GM19035 (cell line): ENCODE data around the gene NAP1L4.

Experiments used
- ATAC-seq: cut with Tn5 transposase; IDR thresholded peaks from one replicate; pipeline ENCODE4 v1.9.1; 2021; ENCODE audit not compliant: unreplicated experiment

Gene NAP1L4

GRCh38 chr11:3010521-3011275, 18.6 kb upstream of the NAP1L4 start:
- no peak for ATAC-seq

GRCh38 chr11:3010004-3010403, 17.9 kb upstream of the NAP1L4 start:
- no peak for ATAC-seq

DNA sequence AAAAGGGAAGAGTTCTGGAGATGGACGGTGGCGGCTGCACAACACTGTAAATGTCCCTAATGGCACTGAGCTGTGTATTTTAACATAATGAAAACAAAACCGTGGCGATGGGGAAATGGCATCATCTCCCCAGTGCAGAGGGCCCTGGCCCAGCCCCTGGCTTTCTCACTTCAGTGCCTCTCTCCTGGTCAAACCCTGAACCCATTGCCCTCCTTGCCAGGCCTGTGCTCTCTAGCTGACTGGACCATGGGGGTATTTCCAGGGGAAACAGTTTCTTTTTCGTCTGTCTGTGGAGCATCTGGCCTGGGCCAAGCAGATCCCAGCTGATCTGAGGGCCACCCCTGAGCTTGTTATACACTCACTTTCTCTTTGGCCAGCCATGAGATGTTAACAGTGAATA, 17.4 kb upstream of the NAP1L4 start:
- no peak for ATAC-seq

- no peak for ATAC-seq
Measured at GRCh38 chr11:3008746-3009336, 16.7 kb upstream of the NAP1L4 start.

DNA sequence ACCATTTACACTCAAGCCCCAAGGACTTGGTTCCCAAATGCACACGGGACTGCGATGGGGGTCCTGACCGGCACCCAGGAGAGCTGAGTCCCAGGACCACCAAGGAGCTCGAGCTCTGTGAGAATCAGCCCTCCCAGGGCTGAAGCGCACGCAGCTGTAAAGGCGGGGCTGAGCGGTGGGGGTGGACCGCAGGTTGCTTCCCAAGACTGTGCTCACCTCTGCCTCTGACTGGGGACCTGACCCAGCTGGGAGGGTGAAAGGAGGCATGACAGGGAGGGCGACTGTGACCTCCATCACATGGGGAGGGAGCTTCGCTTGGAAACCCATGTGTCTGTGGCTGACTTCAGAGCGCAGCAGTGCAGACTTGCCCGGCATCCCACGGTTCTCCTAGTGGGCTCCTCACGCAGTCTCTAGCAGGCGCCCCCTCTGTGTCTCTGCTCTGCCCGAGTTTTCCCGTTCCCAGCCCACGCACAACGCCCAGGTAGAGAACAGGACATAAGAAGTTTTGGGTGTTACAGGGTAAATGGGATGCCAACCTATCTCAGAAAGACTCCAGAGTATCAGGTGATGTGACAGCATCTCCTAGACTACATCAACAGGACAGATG, 15.4 kb upstream of the NAP1L4 start:
- ATAC-seq = no peak

DNA sequence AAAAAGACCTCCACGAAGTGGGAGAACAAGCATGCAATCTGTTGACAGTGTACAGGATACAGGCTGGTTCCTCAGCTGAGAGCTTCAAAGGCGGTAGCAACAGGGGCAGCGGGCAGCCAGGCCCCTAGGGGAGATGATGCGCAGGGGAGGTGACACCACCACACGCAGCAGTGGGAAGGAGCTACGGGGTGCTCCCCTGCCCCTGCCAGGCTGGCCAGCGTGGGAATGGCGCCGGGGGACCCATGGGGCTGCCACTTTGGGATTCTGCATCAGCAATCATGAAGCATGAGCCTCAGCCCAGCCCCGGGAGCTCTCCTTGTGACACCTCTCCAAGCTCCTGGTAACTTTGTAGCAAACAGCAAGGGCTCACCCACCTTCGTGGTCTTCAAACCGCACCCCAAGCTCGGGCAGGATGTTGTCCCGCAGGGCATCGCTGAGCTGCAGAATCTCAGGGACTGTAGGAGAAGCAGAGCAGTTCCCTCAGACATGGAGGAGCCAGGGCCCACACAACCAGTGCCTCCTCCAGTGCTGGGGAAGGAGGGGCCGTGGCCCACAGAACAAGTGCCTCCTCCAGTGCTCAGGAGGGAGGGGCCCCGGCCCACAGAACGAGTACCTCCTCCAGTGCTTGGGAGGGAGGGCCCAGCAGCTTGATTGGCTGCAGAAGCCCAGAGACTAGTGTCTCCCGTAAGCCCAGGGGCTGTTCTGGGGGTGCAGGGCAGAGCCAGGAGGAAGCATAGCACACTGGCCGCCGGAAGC, 14.6 kb upstream of the NAP1L4 start:
- no peak for ATAC-seq

DNA sequence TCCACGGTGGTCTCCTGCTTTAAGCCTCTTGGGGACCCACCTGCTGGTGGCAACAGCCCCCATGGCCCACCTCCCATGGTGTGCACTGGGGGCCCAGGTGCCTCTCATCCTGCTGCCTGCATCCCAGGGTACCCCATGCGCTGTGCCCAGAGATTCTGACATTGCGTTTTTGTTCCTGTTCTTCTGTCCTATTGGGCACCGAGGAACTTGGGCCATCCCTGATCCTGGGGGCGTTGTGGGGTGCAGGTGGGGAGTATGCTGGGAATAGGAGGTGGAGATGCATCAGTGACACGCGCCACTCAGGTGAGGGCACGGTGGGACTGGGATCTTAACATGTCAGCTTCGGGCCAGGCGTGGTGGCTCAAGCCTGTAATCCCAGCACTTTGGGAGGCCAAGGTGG, 12.4 kb upstream of the NAP1L4 start:
- no peak for ATAC-seq

DNA sequence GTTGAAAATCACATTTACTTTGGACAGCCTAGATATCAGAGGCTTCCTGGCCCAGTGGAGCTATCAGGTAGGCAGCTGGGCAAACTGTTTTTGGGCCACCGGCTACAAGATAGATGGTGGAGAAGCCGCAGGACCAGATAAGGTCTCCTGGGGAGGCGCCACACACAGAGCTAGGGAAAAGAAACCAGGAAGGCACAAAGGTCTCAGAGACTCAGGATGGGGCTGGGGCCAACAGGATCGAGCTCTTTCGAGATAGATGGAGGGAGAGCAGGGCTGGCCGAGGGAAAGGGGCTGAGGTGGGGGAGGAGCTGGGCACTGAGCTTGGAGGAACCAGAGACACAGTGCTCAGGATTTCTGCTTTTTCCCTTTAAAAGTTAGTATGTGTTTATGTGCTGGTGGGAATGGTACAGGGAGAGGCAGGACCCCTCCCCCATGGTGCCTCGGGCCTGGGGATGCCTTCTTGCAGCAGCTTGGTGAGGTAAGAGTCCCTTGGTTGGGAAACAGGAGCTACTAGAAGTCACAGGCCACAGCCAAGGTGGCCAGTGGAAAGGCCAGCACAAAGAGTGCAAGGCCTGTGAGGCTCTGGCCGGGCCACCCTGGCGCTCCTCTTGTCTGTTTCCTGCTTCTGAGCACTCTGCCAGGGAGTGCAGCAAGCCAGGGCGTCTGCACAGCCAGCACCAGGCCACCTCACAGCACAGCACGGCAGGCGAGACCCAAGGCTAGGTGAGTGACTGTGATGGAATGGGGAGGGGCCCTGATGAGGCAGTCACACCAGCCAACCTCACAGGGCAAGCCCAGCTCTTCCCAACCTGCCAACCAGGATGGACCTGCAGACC, 11.5 kb upstream of the NAP1L4 start:
- no peak for ATAC-seq

- ATAC-seq = no peak
Measured at GRCh38 chr11:3002871-3003270, 10.7 kb upstream of the NAP1L4 start.

GRCh38 chr11:3002351-3002861, 10.3 kb upstream of the NAP1L4 start:
- no peak for ATAC-seq

DNA sequence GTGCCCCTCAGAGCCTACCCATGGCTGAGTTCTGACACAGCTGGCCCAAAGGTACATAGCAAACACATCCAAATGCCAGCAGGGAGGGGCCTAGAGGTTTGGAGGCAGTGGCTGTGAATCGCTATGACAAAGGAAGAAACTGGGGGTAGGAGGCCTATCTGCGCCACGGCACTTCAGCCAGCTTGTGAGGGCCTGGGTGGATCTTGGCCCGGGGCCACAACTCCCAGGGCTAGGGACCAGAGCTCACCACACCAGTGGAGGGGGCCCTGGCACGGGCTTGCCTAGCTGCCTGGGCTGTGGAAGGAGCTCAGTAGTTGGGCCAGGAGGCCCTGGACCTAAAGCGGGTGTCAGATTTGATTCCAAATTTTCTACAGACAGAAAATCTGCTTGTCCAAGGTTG, 9.4 kb upstream of the NAP1L4 start:
- ATAC-seq = no peak

- no peak for ATAC-seq
Measured at GRCh38 chr11:3000032-3000961, 8.2 kb upstream of the NAP1L4 start.

DNA sequence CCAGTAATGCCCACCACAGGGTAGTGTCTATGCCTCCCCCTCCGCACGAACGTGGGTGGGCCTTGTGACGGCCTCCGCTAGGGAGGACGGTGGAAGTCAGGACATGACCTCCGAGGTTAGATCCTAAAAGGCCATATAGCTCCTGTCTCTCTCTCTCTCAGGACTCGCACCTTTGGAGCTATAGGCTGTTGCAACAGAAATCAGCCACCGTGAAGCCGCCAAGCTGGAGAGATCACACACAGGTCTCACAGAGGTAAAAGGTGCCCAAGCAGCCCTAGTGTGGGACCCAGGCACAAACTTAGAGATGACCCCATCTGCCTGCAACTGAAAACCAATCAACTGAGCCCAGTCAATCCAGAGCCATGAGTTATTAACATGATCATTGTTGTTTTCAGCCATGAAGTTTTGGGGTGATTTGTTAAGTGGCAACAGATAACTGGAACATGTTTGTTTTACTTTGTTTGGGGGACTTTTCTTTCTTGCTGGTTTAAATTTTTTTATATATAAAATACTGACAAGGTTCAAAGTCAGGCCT, 7.4 kb upstream of the NAP1L4 start:
- no peak for ATAC-seq

- ATAC-seq = no peak
Measured at GRCh38 chr11:2998073-2998850, 6.1 kb upstream of the NAP1L4 start.

DNA sequence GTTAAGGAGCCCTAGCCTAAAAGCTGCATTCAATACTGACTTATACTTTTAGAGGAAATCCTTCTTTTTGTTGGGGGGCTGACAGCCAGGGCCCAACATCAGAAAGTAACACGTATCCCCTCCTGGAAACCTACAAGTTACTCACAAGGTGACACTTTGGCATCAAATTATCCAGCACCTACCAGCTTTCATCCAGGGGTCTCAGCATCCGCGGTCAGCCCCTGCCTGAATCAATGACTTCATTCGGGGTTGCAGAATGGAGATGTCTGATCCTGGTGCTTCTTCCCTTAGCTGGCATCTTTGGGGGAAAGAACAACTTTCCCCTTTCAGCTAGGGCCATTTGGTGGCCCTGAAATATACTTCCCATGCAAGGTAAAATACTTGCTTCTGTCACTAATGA, 5.3 kb upstream of the NAP1L4 start:
- ATAC-seq = no peak

DNA sequence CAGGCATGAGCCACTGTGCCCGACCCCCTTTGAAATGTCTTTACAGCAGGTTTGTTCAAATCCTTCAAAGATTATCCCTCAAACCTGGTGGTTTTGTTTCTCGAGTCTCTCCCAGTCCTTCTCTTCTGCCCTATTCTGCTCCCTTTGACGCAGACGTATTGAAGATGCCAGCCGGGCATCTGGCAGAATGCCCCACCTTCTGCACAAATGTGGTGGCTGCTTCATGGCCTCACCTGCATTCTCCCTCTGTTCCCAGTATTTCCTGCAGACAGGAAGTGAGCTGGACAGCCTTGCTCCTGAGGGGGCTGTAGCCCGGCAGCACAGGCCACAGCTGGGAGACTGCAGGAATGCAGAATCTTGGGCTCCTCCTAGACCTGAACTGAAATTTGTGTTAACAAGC, 4.8 kb upstream of the NAP1L4 start:
- no peak for ATAC-seq

- no peak for ATAC-seq
Measured at GRCh38 chr11:2995893-2996554, 3.9 kb upstream of the NAP1L4 start.

DNA sequence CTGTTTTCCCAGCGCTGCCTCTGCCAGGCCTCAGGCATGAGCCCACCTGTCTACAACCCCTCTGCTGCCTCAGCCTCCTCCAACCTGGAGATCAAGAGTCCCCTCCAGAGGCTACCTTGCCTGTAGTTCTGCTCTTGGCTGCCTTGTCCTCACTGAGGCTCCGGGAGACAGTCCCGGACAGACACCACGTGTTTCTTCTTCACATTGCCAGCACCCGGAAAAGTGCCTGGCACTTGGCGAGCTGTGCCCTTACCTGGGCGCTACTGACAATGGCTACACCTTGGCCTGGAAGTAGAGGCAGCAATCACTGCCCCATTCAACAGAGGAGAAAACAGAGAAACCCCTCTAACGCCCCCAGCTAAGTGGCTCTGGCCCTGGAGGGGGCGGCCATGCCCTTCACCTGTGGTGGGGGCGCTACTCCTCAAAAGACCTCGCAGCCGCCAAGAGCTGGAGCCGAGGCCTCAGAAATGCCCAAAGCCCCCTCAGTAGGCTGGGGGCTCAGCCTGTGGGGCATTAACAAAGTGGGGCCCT, 3.0 kb upstream of the NAP1L4 start:
- no peak for ATAC-seq
